B cell (primary cell): ENCODE results near the gene AWAT1. TPM values are rescaled to one million over a fixed set of nuclear protein-coding genes. Genes with fewer than 3 reads are reported as not detected.
"Not testable (repeated sequence)": the region's sequence is repeated elsewhere in the genome, so short reads cannot be mapped to it uniquely, and the experiment has no call there.

Experiments
- ATAC-seq: fragments of 200-7000 bp; cut with Tn5 transposase; one replicate; pipeline ENCODE4 v1.10.0; 2021; ENCODE audit warnings: low read depth, mild to moderate bottlenecking, moderate number of reproducible peaks, moderate library complexity
- CTCF ChIA-PET: fragments of 350-600 bp; sonication (Branson Sonifier 250); formaldehyde crosslinking; loops from one replicate; lab custom pipeline; 2021; ENCODE audit warnings: antibody characterized with exemption, inconsistent platforms; lab: Charles Lee
- POLR2A ChIA-PET: fragments of 350-600 bp; sonication (Branson Sonifier 250); formaldehyde crosslinking; loops from one replicate; lab custom pipeline; 2021; ENCODE audit warnings: antibody characterized with exemption; lab: Charles Lee
- DNase-seq: peaks from one replicate; pipeline ENCODE4 v3.0.0; 2013
- H2AFZ ChIP-seq: 2 replicates; pipeline ENCODE4 v1.6.1; 2012; ENCODE audit warnings: mild to moderate bottlenecking, low read depth, low read length; ENCODE audit not compliant: insufficient read depth, poor library complexity, severe bottlenecking
- H3K27ac ChIP-seq, 2 donors: 1 replicate in 1 of 2; 2 replicates in 1 of 2; pipeline ENCODE4 v1.5.1; 2012 to 2013; ENCODE audit warnings: low read length in 2 of 2, mild to moderate bottlenecking in 2 of 2, moderate library complexity in 1 of 2
- H3K27me3 ChIP-seq, 4 experiments: fragments of 200-600 bp in 1 of 4; sonication (generic) in 1 of 4; replicated peaks in 1 of 4; 1 replicate in 2 of 4; 2 replicates in 2 of 4; pipeline versions ENCODE4 v1.6.1 to v1.7.0; 2013 to 2016; ENCODE audit warnings: low read length in 3 of 4, mild to moderate bottlenecking in 2 of 4, mixed read lengths in 1 of 4, moderate library complexity in 1 of 4; ENCODE audit not compliant: insufficient read depth in 4 of 4, control insufficient read depth in 3 of 4; ENCODE audit errors: control extremely low read depth in 1 of 4
- H3K36me3 ChIP-seq, 2 experiments: replicated peaks in 1 of 2; 1 replicate in 1 of 2; 2 replicates in 1 of 2; pipeline versions ENCODE4 v1.6.1 to v1.7.1; 2013; ENCODE audit warnings: low read length in 1 of 2; ENCODE audit not compliant: insufficient read depth in 2 of 2, control insufficient read depth in 1 of 2; ENCODE audit errors: control extremely low read depth in 1 of 2, extremely low read depth in 1 of 2
- H3K4me1 ChIP-seq, 2 donors: fragments of 200-600 bp in 1 of 2; sonication (generic) in 1 of 2; 1 replicate in 1 of 2; 2 replicates in 1 of 2; pipeline versions ENCODE4 v1.5.1 to v1.6.1; 2013 to 2017; ENCODE audit warnings: low read length in 2 of 2; ENCODE audit not compliant: control insufficient read depth in 2 of 2, insufficient read depth in 2 of 2
- H3K4me2 ChIP-seq: replicated peaks from 2 replicates; pipeline ENCODE3; 2012; ENCODE audit warnings: mild to moderate bottlenecking, low read depth, low read length; ENCODE audit not compliant: poor library complexity, severe bottlenecking
- H3K4me3 ChIP-seq, 5 experiments: fragments of 200-600 bp in 1 of 5; sonication (generic) in 1 of 5; 1 replicate in 3 of 5; 2 replicates in 2 of 5; pipeline versions ENCODE4 v1.5.1 to v1.7.0; 2011 to 2016; ENCODE audit warnings: low read length in 4 of 5, mild to moderate bottlenecking in 4 of 5, low read depth in 2 of 5, control low read depth in 1 of 5, moderate library complexity in 1 of 5; ENCODE audit not compliant: insufficient read depth in 1 of 5; ENCODE audit errors: control extremely low read depth in 1 of 5, extremely low read depth in 1 of 5
- H3K79me2 ChIP-seq: fragments of 200-600 bp; sonication (generic); one replicate; pipeline ENCODE4 v1.6.0; 2016; ENCODE audit warnings: low read length; ENCODE audit not compliant: control insufficient read depth, insufficient read depth
- H3K9ac ChIP-seq: fragments of 200-600 bp; sonication (generic); 2 replicates; pipeline ENCODE4 v1.6.1; 2017; ENCODE audit warnings: mild to moderate bottlenecking, low read length, moderate library complexity
- H3K9me3 ChIP-seq, 3 donors: one replicate each; pipeline versions ENCODE4 v1.6.1 to v1.7.1; 2013; ENCODE audit warnings: low read length in 2 of 3; ENCODE audit not compliant: control insufficient read depth in 2 of 3, insufficient read depth in 1 of 3; ENCODE audit errors: control extremely low read depth in 1 of 3
- H4K20me1 ChIP-seq: 2 replicates; pipeline ENCODE4 v1.6.0; 2012; ENCODE audit warnings: mild to moderate bottlenecking, low read length; ENCODE audit not compliant: insufficient read depth, control insufficient read depth, poor library complexity, severe bottlenecking
- H3K27ac Mint-ChIP-seq: one replicate; pipeline ENCODE4 v1.8.0; 2021; ENCODE audit warnings: mixed read lengths
- H3K27me3 Mint-ChIP-seq: one replicate; pipeline ENCODE4 v1.8.0; 2021; ENCODE audit warnings: mixed read lengths
- H3K4me1 Mint-ChIP-seq: one replicate; pipeline ENCODE4 v1.8.0; 2021; ENCODE audit warnings: mixed read lengths
- H3K4me3 Mint-ChIP-seq: one replicate; pipeline ENCODE4 v1.8.0; 2021; ENCODE audit warnings: mixed read lengths
- H3K9me3 Mint-ChIP-seq: one replicate; pipeline ENCODE4 v1.8.0; 2022; ENCODE audit warnings: mixed read lengths; ENCODE audit not compliant: insufficient read depth
- CTCF ChIP-seq: fragments of 200-600 bp; IDR thresholded peaks from one replicate; pipeline ENCODE4 v1.8.0; 2022; ENCODE audit warnings: antibody characterized with exemption, mild to moderate bottlenecking
- EZH2 ChIP-seq: IDR thresholded peaks from 2 replicates; pipeline ENCODE4 v1.6.1; 2012; ENCODE audit warnings: borderline replicate concordance, low read depth, mild to moderate bottlenecking, moderate library complexity, low read length; ENCODE audit not compliant: insufficient read depth, poor library complexity, severe bottlenecking
- WGBS: methylation state at CpG from one replicate; pipeline ENCODE4 v1.1.5; 2013; ENCODE audit warnings: missing lambda C conversion rate; ENCODE audit not compliant: insufficient coverage; 5-methylcytosine and 5-hydroxymethylcytosine counted together
- intact Hi-C: fragments of 100-400 bp; cut with micrococcal nuclease; formaldehyde crosslinking; loops from one replicate; pipeline ENCODE4 v1.10.0; 2022
- polyA plus RNA-seq: library from polyadenylated mRNA; depleted of rRNA; stranded (reverse); fragments of >200 nt; gene quantifications from 2 replicates; pipeline ENCODE4 v1.2.3, GENCODE V29; 2012
- total RNA-seq, 2 donors: library from RNA; stranded (reverse); fragments of 120-200 nt in 1 of 2; gene quantifications; 1 replicate in 1 of 2; 2 replicates in 1 of 2; pipeline versions ENCODE4 v1.2.3 to v1.2.4, GENCODE V29; 2013 to 2022

The AWAT1 gene
- total and polyA plus RNA-seq, 2 donors (not counting 1 experiment from before 2014, with no cell fraction given), result not detected

- no peak overlapping the region for H3K4me3 Mint-ChIP-seq
- no peak for DNase-seq
- Histone ChIP-seq H3K4me3 (no peak overlapping the region), H3K9ac (no peak overlapping the region), H3K4me2 (no peak overlapping the region), H2AFZ (no peak overlapping the region), H3K4me1 (no peaks in the 10 kb centered on the region), H3K9me3 (no peaks in the 10 kb centered on the region), H3K36me3 (no peaks in the 10 kb centered on the region), H3K79me2 (no peaks in the 10 kb centered on the region), H4K20me1 (no peaks in the 10 kb centered on the region), H3K27ac (no peak overlapping the region), H3K27me3 (no peaks in the 10 kb centered on the region)
- H3K4me1 Mint-ChIP-seq, result no peaks in the 10 kb centered on the region
- no peak for TF ChIP-seq CTCF
- TF ChIP-seq EZH2, result no peak
- peaks cover 6% of the 10 kb centered on the region for H3K27me3 Mint-ChIP-seq
- CTCF ChIA-PET, result no interaction called here
- POLR2A ChIA-PET, result no interaction called here
- intact Hi-C loops, result no loop called here
- no peak for ATAC-seq
- H3K9me3 Mint-ChIP-seq, result no peaks in the 10 kb centered on the region
- no peak overlapping the region for H3K27ac Mint-ChIP-seq
Observed at GRCh38 chrX:70208479-70208878, 26.0 kb upstream of the AWAT1 start.

- H3K79me2 ChIP-seq, H3K27ac Mint-ChIP-seq, H2AFZ ChIP-seq, POLR2A ChIA-PET, H3K4me1 ChIP-seq, H3K36me3 ChIP-seq, H3K4me3 ChIP-seq, H4K20me1 ChIP-seq, H3K9me3 Mint-ChIP-seq, intact Hi-C loops, H3K27me3 Mint-ChIP-seq, H3K27ac ChIP-seq, H3K9me3 ChIP-seq, H3K4me3 Mint-ChIP-seq, DNase-seq, ATAC-seq, H3K4me1 Mint-ChIP-seq, H3K9ac ChIP-seq, H3K27me3 ChIP-seq, H3K4me2 ChIP-seq, CTCF ChIA-PET: not testable (repeated sequence)
- 91% methylated on average over 1 of the region's 6 CpGs for WGBS
Observed at GRCh38 chrX:70209570-70209969, 24.9 kb upstream of the AWAT1 start.
